NCI-H524 (cell line): Measurements from ENCODE around the gene PACC1.
"Not testable (repeated sequence)": the region's sequence is repeated elsewhere in the genome, so short reads cannot be mapped to it uniquely, and the experiment has no call there.

Source experiments
- DNase-seq, 2 experiments: peaks; one replicate each; lab custom pipeline; 2025; lab: John Stamatoyannopoulos, UW

Gene PACC1

GRCh38 chr1:212395678-212396437 lies 18.8 kb downstream of the PACC1 start:
- not testable (repeated sequence) for DNase-seq

GRCh38 chr1:212388985-212389716 lies 25.5 kb downstream of the PACC1 start:
- no peak for DNase-seq

- DNase-seq: no peak
Measured at GRCh38 chr1:212386029-212386428, 28.7 kb downstream of the PACC1 start.

- DNase-seq: no peak
Measured at GRCh38 chr1:212381397-212382035, 33.2 kb downstream of the PACC1 start.

- DNase-seq: no peak
Measured at GRCh38 chr1:212379366-212379765, 35.3 kb downstream of the PACC1 start.

- no peak for DNase-seq
Measured at GRCh38 chr1:212377644-212378043, 37.0 kb downstream of the PACC1 start.

GRCh38 chr1:212375986-212376385 lies 38.7 kb downstream of the PACC1 start:
- DNase-seq: no peak

- DNase-seq: peak; percentile 17 to 48
Measured at GRCh38 chr1:212368073-212368484, 46.6 kb downstream of the PACC1 start.

- DNase-seq: no peak
Measured at GRCh38 chr1:212367474-212368072, 47.1 kb downstream of the PACC1 start.

GRCh38 chr1:212366901-212367300 lies 47.8 kb downstream of the PACC1 start:
- no peak for DNase-seq

GRCh38 chr1:212364985-212365384 lies 49.7 kb downstream of the PACC1 start:
- no peak for DNase-seq

GRCh38 chr1:212359794-212360479 lies 54.7 kb downstream of the PACC1 start:
- DNase-seq: no peak

GRCh38 chr1:212355230-212355969 lies 59.3 kb downstream of the PACC1 start:
- DNase-seq: no peak

GRCh38 chr1:212354464-212354863 lies 60.2 kb downstream of the PACC1 start:
- DNase-seq: no peak

- DNase-seq: no peak
Measured at GRCh38 chr1:212353181-212353580, 61.5 kb downstream of the PACC1 start.

GRCh38 chr1:212351588-212352362 lies 62.9 kb downstream of the PACC1 start:
- no peak for DNase-seq

GRCh38 chr1:212346601-212347000 lies 68.1 kb downstream of the PACC1 start:
- DNase-seq: no peak

GRCh38 chr1:212344905-212345304 lies 69.8 kb downstream of the PACC1 start:
- DNase-seq: no peak

GRCh38 chr1:212341090-212341489 lies 73.6 kb downstream of the PACC1 start:
- no peak for DNase-seq

- no peak for DNase-seq
Measured at GRCh38 chr1:212329105-212329504, 85.6 kb downstream of the PACC1 start.
